HEK293T (cell line): ENCODE data around the gene MRPL42.

Source experiments
- CTCF ChIA-PET: fragments of 350-600 bp; formaldehyde crosslinking; extraction: SDS; loops from one replicate; lab custom pipeline; 2021; ENCODE audit warnings: antibody characterized with exemption, inconsistent platforms; lab: Yijun Ruan, JAX
- POLR2A ChIA-PET: fragments of 350-600 bp; formaldehyde crosslinking; extraction: SDS; loops from one replicate; lab custom pipeline; 2020; ENCODE audit warnings: antibody characterized with exemption, inconsistent platforms; lab: Yijun Ruan, JAX
- DNase-seq: peaks from one replicate; pipeline ENCODE4 v3.0.0; 2012; ENCODE audit warnings: mixed read lengths; ENCODE audit errors: extremely low spot score
- ARNT ChIP-seq: fragments of 450-650 bp; IDR thresholded peaks from 2 replicates; pipeline ENCODE4 v1.6.1; 2017; ENCODE audit warnings: mild to moderate bottlenecking
- BHLHE40 ChIP-seq: fragments of 450-650 bp; IDR thresholded peaks from 2 replicates; pipeline ENCODE4 v1.6.1; 2016; ENCODE audit warnings: mild to moderate bottlenecking, moderate library complexity, borderline replicate concordance
- CTBP1 ChIP-seq: fragments of 450-650 bp; IDR thresholded peaks from 2 replicates; pipeline ENCODE4 v1.6.1; 2016; ENCODE audit warnings: borderline replicate concordance
- ELF4 ChIP-seq: fragments of 450-650 bp; IDR thresholded peaks from 2 replicates; pipeline ENCODE4 v1.6.1; 2017; ENCODE audit warnings: antibody characterized with exemption
- FOXA1 ChIP-seq: fragments of 450-650 bp; IDR thresholded peaks from 2 replicates; pipeline ENCODE4 v1.6.1; 2016; ENCODE audit warnings: mild to moderate bottlenecking
- FOXK2 ChIP-seq: fragments of 450-650 bp; IDR thresholded peaks from 2 replicates; pipeline ENCODE4 v1.6.1; 2016; ENCODE audit warnings: mild to moderate bottlenecking
- FOXM1 ChIP-seq: fragments of 450-650 bp; IDR thresholded peaks from 2 replicates; pipeline ENCODE4 v1.6.1; 2017; ENCODE audit warnings: mild to moderate bottlenecking, borderline replicate concordance
- HDGF ChIP-seq: fragments of 450-650 bp; IDR thresholded peaks from 2 replicates; pipeline ENCODE4 v1.6.1; 2017; ENCODE audit warnings: antibody characterized with exemption, borderline replicate concordance
- L3MBTL2 ChIP-seq: fragments of 450-650 bp; conservative IDR thresholded peaks from 2 replicates; pipeline ENCODE4 v1.6.1; 2016; ENCODE audit warnings: mild to moderate bottlenecking
- LEF1 ChIP-seq: fragments of 450-650 bp; IDR thresholded peaks from 2 replicates; pipeline ENCODE4 v1.6.1; 2017; ENCODE audit warnings: mild to moderate bottlenecking, borderline replicate concordance
- NFRKB ChIP-seq: fragments of 450-650 bp; IDR thresholded peaks from 2 replicates; pipeline ENCODE4 v1.6.1; 2016; ENCODE audit warnings: mild to moderate bottlenecking, moderate library complexity
- SP1 ChIP-seq: fragments of 450-650 bp; IDR thresholded peaks from 2 replicates; pipeline ENCODE4 v1.6.1; 2017
- SUZ12 ChIP-seq: fragments of 450-650 bp; IDR thresholded peaks from 2 replicates; pipeline ENCODE4 v1.6.1; 2016; ENCODE audit warnings: mild to moderate bottlenecking
- TARDBP ChIP-seq: fragments of 450-650 bp; IDR thresholded peaks from 2 replicates; pipeline ENCODE4 v1.6.1; 2016
- ZNF384 ChIP-seq: fragments of 450-650 bp; IDR thresholded peaks from 2 replicates; pipeline ENCODE4 v1.6.1; 2016
- TF ChIP-seq, protein P1 (sequence below): fragments of 450-650 bp; IDR thresholded peaks from 2 replicates; pipeline ENCODE4 v1.6.1; 2016

The MRPL42 gene

DNA sequence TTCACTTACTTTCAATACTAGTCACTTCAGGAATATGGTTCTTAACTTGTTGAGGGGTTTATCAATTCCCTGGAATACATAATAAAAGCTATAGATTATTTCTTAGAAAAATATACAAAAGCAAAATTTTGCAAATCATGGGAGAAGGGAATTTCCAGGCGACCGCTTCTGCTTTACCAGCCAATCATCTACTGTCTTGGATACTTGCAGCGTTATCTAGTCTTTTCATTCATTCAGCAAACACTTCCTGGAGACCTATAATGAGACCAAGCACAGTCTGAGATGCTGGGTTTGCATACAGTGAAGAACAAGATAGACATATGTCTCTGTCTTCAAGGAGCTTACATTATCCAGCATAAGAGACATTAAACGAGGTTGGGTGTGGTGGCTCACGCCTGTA lies 1.5 kb upstream of the MRPL42 start:
- TF ChIP-seq ZNF384 (no peak), SUZ12 (no peak), CTBP1 (no peak)
- DNase-seq, result no peak
- ChIA-PET POLR2A (no interaction called here), CTCF (no interaction called here)

DNA sequence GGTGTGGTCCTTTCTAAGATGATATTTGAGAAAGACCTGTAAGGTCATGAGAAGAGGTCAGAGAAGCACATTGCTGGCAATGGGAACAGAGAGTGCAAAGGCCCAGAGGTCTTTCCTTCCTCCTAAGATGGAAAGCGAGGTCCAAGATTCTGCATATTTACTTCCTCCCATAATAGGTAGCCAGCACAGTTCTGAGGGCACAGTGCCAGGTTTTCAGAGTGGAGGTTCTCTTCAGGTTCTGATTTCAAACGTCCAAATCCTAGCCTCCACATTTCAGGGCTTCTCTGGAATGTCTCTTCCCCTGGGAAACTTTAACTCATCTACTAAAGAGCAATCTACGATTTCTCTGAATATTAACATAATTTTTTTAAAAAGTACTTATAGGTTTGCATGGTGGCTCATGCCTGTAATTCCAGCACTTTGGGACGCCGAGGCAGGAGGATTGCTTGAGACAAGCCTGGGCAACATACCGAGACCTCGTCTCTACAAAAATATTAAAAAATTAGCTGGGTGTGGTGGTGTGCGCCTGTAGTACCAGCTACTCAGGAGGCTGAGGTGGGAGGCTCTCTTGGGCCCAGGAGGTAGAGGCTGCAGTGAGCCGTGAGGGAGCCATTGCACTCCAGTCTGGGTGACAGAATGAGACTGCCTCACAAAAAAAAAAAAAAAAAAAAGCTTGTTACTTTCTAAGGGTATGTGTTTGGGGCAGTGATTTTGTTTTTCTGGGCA lies 526 bp upstream of the MRPL42 start:
- ChIA-PET POLR2A (interaction anchor here (0.6 to 2.0 kb wide), 8 partner anchors 10 to 588 kb away, joined by 3 to 7 read pairs (median 4); partner anchors contain the start of gene UBE2N), CTCF (interaction anchor here (0.6 kb wide), 1 partner anchor 17 kb away, joined by 3 read pairs; no protein-coding TSS in a partner anchor)
- no peak for DNase-seq
- no peak for TF ChIP-seq L3MBTL2
- no peak for TF ChIP-seq TARDBP
- TF ChIP-seq, protein P1, sequence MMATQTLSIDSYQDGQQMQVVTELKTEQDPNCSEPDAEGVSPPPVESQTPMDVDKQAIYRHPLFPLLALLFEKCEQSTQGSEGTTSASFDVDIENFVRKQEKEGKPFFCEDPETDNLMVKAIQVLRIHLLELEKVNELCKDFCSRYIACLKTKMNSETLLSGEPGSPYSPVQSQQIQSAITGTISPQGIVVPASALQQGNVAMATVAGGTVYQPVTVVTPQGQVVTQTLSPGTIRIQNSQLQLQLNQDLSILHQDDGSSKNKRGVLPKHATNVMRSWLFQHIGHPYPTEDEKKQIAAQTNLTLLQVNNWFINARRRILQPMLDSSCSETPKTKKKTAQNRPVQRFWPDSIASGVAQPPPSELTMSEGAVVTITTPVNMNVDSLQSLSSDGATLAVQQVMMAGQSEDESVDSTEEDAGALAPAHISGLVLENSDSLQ, result no peak
- no peak for TF ChIP-seq HDGF
- no peak for TF ChIP-seq FOXM1
- TF ChIP-seq ZNF384, result no peak
- no peak for TF ChIP-seq SUZ12
- TF ChIP-seq ELF4, result no peak
- no peak for TF ChIP-seq NFRKB
- TF ChIP-seq FOXK2, result no peak
- no peak for TF ChIP-seq ARNT
- no peak for TF ChIP-seq CTBP1
- TF ChIP-seq BHLHE40, result no peak
- TF ChIP-seq LEF1, result no peak
- no peak for TF ChIP-seq FOXA1
- no peak for TF ChIP-seq SP1

DNA sequence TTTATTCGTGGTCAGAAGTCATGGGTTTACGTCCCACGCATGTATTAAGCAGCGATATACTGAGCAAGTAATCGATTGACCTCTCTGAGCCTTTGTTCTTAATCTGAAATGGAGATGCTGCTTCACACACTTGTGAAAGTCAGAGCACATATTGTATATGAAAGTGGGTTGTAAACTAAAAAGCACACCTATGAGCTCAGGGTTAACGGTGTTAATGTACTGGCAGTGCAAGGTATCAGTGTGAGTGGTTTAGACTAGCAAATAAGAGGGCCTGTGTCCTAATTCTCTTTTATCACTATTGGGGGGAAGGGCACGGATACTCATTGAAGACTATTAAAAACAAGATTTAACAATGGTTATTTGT lies 676 bp downstream of the MRPL42 start:
- no peak for TF ChIP-seq NFRKB
- TF ChIP-seq LEF1, result no peak
- no peak for TF ChIP-seq FOXK2
- no peak for TF ChIP-seq BHLHE40
- no peak for TF ChIP-seq FOXM1
- TF ChIP-seq CTBP1, result no peak
- TF ChIP-seq SUZ12, result no peak
- TF ChIP-seq, protein P1, result no peak
- no peak for TF ChIP-seq TARDBP
- TF ChIP-seq ZNF384, result no peak
- no peak for TF ChIP-seq ARNT
- TF ChIP-seq FOXA1, result no peak
- TF ChIP-seq SP1, result no peak
- TF ChIP-seq ELF4, result no peak
- TF ChIP-seq L3MBTL2, result no peak
- TF ChIP-seq HDGF, result no peak
- DNase-seq, result no peak
- ChIA-PET CTCF (interaction anchor here (1.0 kb wide), 1 partner anchor 23 kb away, joined by 3 read pairs; no protein-coding TSS in a partner anchor), POLR2A (interaction anchor here (0.5 to 2.0 kb wide), 5 partner anchors 9 to 361 kb away, joined by 3 to 7 read pairs (median 4); no protein-coding TSS in a partner anchor)

DNA sequence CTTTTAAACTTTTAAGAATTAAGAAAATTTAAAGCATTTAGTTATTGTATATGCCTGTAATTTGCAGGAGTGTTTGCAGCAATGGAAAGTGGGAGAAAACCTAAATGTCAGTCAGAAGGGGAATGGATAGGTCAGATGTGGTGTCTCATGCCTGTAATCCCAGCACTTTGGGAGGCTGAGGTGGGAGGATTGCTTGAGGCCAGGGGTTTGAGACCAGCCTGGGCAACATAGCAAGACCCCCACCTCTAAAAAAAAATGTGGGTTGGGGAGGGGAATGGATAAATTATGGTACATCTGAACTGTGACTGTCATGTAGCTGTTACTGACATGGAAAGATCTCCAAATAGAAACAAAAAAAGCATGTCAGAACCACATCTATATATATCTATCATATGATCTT lies 2.1 kb downstream of the MRPL42 start:
- TF ChIP-seq ZNF384 (no peak), HDGF (no peak), FOXM1 (no peak), CTBP1 (no peak), SP1 (no peak), BHLHE40 (no peak), L3MBTL2 (no peak), FOXA1 (no peak)
- TF ChIP-seq, protein P1, result no peak
- CTCF ChIA-PET, result no interaction called here
- POLR2A ChIA-PET, result no interaction called here
- DNase-seq, result no peak

DNA sequence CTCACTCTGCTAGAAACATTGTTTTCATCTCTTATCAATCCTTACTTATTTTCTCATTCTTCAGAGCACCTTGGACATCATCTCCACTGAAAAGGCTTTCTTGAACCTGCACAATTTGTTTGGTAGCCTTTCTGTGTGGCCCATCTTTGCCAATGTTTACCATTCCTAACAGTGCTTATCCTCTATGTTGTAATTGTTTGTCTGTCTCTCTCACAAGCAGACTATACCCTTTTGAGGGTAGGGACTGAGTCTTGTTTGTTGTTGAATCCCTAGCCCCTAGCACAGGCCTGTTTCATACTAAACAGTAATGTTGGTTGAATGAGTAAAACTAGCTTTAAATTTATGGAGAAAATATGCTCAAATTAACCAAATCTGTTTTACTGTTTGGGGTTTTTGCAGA lies 9.2 kb downstream of the MRPL42 start:
- ChIA-PET POLR2A (interaction anchor here (1.1 kb wide), 1 partner anchor 9 kb away, joined by 4 read pairs; the partner anchor contains the start of gene MRPL42), CTCF (interaction anchor here (0.6 kb wide), 1 partner anchor 9 kb away, joined by 3 read pairs; no protein-coding TSS in a partner anchor)
- TF ChIP-seq SUZ12 (no peak), ELF4 (no peak), L3MBTL2 (no peak), LEF1 (no peak)
- DNase-seq, result no peak

DNA sequence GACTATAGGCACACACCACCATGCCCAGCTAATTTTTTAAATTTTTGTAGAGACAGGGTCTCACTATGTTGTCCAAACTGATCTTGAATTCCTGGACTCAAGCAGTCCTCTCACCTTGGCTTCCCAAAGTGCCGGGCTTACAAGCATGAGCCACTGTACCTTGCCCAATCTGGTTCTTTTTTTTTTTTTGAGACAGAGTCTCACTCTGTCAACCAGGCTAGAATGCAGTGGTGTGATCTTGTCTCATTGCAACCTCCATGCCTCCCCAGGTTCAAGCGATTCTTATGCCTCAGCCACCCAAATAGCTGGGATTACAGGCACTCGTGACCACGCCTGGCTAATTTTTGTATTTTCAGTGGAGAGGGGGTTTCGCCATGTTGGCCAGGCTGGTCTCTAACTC lies 15.4 kb downstream of the MRPL42 start:
- ChIA-PET CTCF (interaction anchor here (0.7 kb wide), 1 partner anchor 619 kb away, joined by 8 read pairs; no protein-coding TSS in a partner anchor), POLR2A (no interaction called here)
- no peak for DNase-seq
- no peak for TF ChIP-seq FOXK2
- TF ChIP-seq NFRKB, result no peak
- no peak for TF ChIP-seq L3MBTL2
- no peak for TF ChIP-seq FOXM1
- TF ChIP-seq ARNT, result no peak
- TF ChIP-seq LEF1, result no peak
- TF ChIP-seq, protein P1, result no peak
- no peak for TF ChIP-seq SUZ12
- TF ChIP-seq ELF4, result no peak
